Measurements from ENCODE around the gene HSPA4.
A peak's percentile ranks its signal among the peaks of the same experiment; 100 is the strongest.
"Not testable (repeated sequence)": the region's sequence is repeated elsewhere in the genome, so short reads cannot be mapped to it uniquely, and the experiment has no call there.

The HSPA4 gene

DNA sequence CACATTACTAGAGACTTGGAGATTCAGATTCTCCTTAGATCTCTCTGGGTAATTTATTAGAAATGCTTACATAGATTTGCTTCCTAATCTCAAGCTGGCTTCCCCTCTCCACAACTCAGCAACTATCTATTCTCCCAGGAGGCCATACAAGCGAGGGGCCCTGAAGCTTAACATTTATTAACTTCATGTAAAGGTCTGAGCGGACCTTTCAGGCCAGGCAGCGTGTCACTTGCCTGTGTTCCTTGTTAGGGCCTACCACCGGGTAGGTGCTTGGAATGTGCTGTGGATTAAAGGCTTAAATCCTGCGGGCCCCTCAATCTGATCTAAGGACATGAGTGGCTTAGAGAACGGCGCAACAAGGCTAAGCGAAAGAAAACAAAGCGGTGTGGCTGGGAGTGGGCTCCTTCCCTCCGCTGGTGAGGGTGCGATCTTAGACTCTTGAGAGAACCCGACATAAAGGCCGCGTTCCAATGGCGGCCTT lies 712 bp upstream of the HSPA4 start:
- no peak for DNase-seq

DNA sequence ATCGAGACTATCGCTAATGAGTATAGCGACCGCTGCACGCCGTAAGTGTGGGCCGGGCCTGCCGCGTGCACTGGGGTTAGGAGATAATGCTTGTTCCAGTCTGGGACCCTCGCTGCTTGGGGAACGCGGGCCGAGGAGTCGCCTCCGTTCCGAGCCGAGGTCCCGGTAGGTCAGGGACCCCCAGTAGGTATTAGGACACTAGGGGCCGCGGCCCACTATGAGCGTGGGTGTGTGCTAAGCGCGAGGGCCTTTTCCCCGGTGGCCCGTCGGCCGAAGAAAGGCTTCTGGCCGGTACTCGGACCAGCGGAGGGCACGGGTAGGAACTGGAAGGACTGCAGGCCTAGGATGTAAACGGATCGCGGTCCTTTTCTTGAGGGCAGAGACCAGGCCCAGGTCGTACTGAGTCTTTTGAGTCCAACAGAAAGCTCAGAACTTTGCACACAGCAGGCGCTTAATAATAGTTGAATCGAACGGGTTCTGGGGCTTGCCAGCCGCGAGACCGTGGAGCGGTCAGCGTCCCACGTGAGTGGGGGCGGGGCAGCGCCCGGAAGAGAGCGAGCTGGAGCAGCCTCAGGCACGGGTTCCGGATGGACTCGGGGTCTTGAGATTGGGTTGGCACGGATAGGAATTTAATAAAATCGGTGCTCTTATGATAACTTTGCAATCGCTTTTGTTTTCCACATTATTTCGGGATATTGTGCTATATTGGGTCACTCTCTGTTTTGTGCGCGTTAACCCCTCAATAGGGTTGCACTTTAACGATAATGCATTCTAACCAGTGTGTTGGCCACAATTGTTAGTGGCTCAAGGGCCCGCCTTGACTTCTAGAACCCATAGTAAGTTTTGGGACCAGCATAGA lies 733 bp downstream of the HSPA4 start:
- DNase-seq, result peak; percentile 57

DNA sequence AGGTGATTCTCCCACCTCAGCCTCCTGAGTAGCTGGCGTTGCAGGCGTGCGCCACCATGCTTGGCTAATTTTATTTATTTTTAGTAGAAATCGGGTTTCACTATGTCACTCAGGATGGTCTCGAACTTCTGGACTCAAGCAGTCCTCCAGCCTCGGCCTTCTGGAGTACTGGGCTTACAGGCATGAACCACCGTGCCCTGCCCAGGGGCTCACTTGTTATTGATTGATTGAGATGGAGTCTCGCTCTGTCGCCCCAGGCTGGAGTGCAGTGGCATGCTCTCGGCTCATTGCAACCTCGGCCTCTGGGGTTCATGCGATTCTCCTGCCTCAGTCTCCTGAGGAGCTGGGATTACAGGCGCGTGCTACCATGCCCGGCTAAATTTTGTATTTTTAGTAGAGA lies 1.6 kb downstream of the HSPA4 start:
- DNase-seq, result no peak

GRCh38 chr5:133054697-133055471 lies 3.1 kb downstream of the HSPA4 start:
- DNase-seq, result no peak

GRCh38 chr5:133056891-133057290 lies 5.1 kb downstream of the HSPA4 start:
- no peak for DNase-seq

DNA sequence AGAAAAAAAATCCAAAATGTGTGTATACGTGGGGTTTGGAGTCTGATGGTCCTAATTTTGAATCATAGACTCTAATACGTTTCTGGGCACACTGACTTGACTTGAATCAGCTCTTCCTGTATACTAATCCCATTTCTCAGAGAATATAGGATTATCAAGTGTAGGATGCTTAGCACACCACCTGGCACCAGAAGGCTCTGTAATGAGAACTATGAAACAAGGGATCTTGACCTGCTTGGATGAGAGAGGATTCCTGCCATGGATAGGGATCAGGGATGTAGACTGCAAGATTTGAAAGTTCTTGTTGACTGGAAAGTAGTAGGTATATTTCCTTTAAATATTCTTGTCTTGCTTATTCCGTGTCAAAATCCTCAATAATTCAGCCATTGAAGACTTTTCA lies 7.8 kb downstream of the HSPA4 start:
- no peak for DNase-seq

DNA sequence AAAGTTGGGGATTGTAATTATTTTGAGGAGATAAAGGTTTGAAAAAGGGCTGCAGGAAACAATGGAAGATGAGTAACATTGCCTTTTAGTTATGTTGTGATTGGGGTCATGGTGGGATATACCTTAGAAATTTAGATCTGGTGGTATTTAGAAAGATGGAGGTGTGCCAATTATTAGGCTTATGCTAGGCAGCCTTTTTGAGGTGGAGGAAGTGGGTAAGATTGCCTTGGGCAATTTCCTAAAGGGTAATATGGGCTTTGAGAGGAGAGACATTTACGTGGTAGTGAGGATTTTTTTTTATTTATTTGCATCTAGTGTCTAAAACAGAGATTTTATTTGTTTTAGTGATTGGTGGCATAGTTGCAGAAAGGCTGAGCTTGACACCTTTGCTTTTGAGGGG lies 10.5 kb downstream of the HSPA4 start:
- no peak for DNase-seq

GRCh38 chr5:133063965-133064364 lies 12.2 kb downstream of the HSPA4 start:
- DNase-seq, result no peak

GRCh38 chr5:133065471-133065870 lies 13.7 kb downstream of the HSPA4 start:
- no peak for DNase-seq

GRCh38 chr5:133066045-133066444 lies 14.2 kb downstream of the HSPA4 start:
- no peak for DNase-seq

- no peak for DNase-seq
Observed at GRCh38 chr5:133072021-133072420, 20.2 kb downstream of the HSPA4 start.

DNA sequence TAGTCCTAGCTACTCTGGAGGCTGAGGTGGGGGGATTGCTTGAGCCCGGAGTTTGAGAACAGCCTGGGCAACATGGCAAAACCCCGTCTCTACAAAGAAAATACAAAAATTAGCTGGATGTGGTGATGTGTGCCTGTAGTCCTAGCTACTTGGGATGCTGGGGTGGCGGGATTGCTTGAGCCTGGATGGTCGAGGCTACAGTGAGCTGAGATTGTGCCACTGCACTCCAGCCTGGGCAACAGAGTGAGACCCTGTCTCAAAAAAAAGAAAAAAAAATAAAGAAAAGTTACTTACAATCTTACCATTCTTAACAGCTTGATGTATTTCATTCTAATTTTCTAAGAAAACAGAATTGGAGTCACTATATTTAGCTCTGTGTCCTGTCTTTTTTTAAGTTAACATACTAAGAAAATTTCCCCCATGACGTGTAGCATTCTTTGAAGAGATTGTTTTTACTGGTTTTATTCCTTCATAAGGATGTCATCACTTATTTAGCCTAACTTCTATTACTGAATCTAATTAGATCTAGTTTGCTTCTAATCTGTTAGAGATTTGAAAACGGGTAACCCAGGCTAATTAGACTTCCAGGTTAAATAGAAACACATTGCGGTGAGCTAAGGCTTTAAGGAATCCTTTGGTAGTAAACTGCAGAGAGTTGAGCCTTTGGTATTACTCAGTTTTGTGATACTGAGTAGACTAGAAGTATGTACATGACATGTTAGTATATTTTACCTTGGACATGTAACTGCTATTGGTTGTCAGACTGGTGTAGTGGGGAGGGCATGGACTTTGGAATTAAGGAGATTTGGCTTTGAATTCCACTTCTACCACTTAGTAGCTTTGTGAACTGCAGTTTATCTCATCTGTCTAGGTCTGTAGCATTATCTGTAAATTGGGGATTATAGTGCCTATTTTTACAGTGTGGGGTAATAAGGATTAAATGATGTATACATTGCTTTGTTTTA lies 24.0 kb downstream of the HSPA4 start:
- no peak for DNase-seq

- no peak for DNase-seq
Observed at GRCh38 chr5:133079048-133079447, 27.2 kb downstream of the HSPA4 start.

GRCh38 chr5:133081036-133081435 lies 29.2 kb downstream of the HSPA4 start:
- no peak for DNase-seq

DNA sequence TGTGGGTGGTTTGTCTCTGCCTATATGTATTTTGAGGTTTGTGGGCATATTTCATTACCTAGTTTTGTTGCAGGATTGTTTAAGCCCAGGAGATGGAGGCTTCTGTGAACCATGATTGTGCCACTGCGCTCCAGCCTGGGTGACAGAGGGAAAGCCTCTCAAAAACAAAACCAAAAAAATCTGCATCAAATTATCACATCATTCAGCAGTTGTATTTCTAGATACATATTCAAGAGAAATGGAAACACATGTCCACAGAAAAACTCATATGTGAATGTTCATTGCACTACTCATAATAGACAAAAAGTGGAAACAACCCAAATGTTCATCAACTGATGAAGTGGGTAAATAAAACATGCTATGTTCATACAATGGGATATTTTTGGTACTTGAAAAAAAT lies 29.9 kb downstream of the HSPA4 start:
- DNase-seq, result no peak

GRCh38 chr5:133082128-133082527 lies 30.3 kb downstream of the HSPA4 start:
- DNase-seq, result no peak

GRCh38 chr5:133083901-133084300 lies 32.1 kb downstream of the HSPA4 start:
- no peak for DNase-seq

DNA sequence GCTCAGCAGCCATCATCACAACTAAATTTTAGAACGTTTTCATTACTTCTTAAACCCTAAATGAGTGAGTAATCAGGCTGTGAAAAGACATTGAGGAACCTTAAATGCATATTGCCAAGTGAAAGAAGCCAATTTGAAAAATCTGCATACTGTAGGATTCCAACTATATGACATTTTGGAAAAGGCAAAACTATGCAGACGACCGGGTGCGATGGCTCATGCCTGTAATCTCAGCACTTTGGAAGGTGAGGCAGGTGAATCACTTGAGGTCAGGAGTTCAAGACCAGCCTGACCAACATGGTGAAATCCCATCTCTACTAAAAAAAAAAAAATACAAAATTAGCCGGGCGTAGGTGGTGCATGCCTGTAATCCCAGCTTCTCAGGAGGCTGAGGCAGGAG lies 33.4 kb downstream of the HSPA4 start:
- not testable (repeated sequence) for DNase-seq

DNA sequence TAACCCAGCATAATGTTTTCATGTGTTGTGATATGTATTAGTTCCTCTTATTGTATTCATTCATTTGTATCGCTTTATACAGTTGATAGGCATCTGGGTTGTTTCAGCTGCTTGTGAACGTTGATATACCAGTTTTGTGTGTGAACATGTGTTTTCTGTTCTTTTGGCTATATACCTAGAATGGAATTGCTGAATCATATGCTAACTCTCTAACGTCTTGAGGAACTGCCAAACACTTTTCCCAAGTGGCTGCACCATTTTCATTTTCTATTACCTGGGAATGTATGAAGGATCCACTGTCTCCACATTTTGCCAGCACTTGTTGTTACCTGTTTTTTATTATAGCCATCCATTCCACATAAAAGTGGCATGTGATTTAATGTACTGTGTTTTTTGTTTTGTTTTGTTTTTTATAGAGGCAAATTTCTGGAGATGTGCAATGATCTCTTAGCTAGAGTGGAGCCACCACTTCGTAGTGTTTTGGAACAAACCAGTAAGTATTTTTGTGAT lies 34.6 kb downstream of the HSPA4 start:
- DNase-seq, result no peak

GRCh38 chr5:133088064-133088463 lies 36.3 kb downstream of the HSPA4 start:
- DNase-seq, result no peak

GRCh38 chr5:133091034-133091433 lies 39.2 kb downstream of the HSPA4 start:
- no peak for DNase-seq

- DNase-seq, result no peak
Observed at GRCh38 chr5:133106343-133106742, 54.5 kb downstream of the HSPA4 start.

Data from HCEC 1CT (cell line).